HepG2 (cell line): ENCODE results near the gene POLR1H. TPM values are rescaled to one million over a fixed set of nuclear protein-coding genes. Genes with fewer than 3 reads are reported as not detected.

Source experiments
- ATF7 ChIP-seq, 2 experiments: fragments of 450-650 bp in 1 of 2; sonication (generic) in 1 of 2; formaldehyde crosslinking in 1 of 2; IDR thresholded peaks; 2 replicates each; pipeline versions ENCODE4 v1.4.0 to v1.6.1; 2016 to 2020; ENCODE audit warnings: antibody characterized with exemption in 1 of 2, mild to moderate bottlenecking in 1 of 2, missing genetic modification reagents in 1 of 2
- CTCF ChIP-seq: sonication (generic); formaldehyde crosslinking; IDR thresholded peaks from 2 replicates; pipeline ENCODE4 v1.5.0; 2020; ENCODE audit warnings: mild to moderate bottlenecking, missing genetic modification reagents, moderate library complexity
- ERF ChIP-seq: IDR thresholded peaks from 2 replicates; pipeline ENCODE4 v1.6.1; 2018; ENCODE audit warnings: missing biosample characterization, missing genetic modification reagents
- HOXA3 ChIP-seq: sonication (generic); formaldehyde crosslinking; IDR thresholded peaks from 2 replicates; pipeline ENCODE4 v1.5.0; 2020; ENCODE audit warnings: missing genetic modification reagents
- KDM2A ChIP-seq: sonication (generic); formaldehyde crosslinking; IDR thresholded peaks from 2 replicates; pipeline ENCODE4 v1.4.0; 2020; ENCODE audit warnings: low read depth, missing genetic modification reagents, borderline replicate concordance
- MTERF4 ChIP-seq: sonication (generic); formaldehyde crosslinking; IDR thresholded peaks from 2 replicates; pipeline ENCODE4 v1.8.0; 2023; ENCODE audit warnings: mild to moderate bottlenecking, missing genetic modification reagents
- NRL ChIP-seq: sonication (generic); formaldehyde crosslinking; IDR thresholded peaks from 2 replicates; pipeline ENCODE4 v1.5.0; 2020; ENCODE audit warnings: missing genetic modification reagents, mild to moderate bottlenecking, moderate library complexity, borderline replicate concordance
- PBX2 ChIP-seq: IDR thresholded peaks from 2 replicates; pipeline ENCODE4 v1.6.1; 2016; ENCODE audit warnings: control low read depth
- POLR2G ChIP-seq: fragments of 200-400 bp; formaldehyde crosslinking; IDR thresholded peaks from 2 replicates; pipeline ENCODE4 v1.6.1; 2018; ENCODE audit warnings: mild to moderate bottlenecking, low read depth, low read length, moderate library complexity
- SCMH1 ChIP-seq: sonication (generic); formaldehyde crosslinking; IDR thresholded peaks from 2 replicates; pipeline ENCODE4 v1.9.0; 2021; ENCODE audit warnings: missing genetic modification reagents, mild to moderate bottlenecking, borderline replicate concordance
- SMAD3 ChIP-seq: sonication (generic); formaldehyde crosslinking; IDR thresholded peaks from 2 replicates; pipeline ENCODE4 v1.4.0; 2020; ENCODE audit warnings: missing genetic modification reagents
- SP140L ChIP-seq: sonication (generic); formaldehyde crosslinking; IDR thresholded peaks from 2 replicates; pipeline ENCODE4 v1.4.0; 2020; ENCODE audit warnings: missing genetic modification reagents, borderline replicate concordance
- STAG1 ChIP-seq: sonication (generic); formaldehyde crosslinking; IDR thresholded peaks from 2 replicates; pipeline ENCODE4 v1.4.0; 2020; ENCODE audit warnings: missing genetic modification reagents
- TEAD3 ChIP-seq: optimal IDR thresholded peaks from 2 replicates; pipeline ENCODE3; 2016; ENCODE audit warnings: borderline replicate concordance
- TSC22D2 ChIP-seq: sonication (generic); formaldehyde crosslinking; IDR thresholded peaks from 2 replicates; pipeline ENCODE4 v1.5.1; 2020; ENCODE audit warnings: missing genetic modification reagents, mild to moderate bottlenecking, borderline replicate concordance
- ZFP37 ChIP-seq: sonication (generic); formaldehyde crosslinking; IDR thresholded peaks from 2 replicates; pipeline ENCODE4 v1.4.0; 2020; ENCODE audit warnings: missing genetic modification reagents, borderline replicate concordance
- ZNF383 ChIP-seq: sonication (generic); formaldehyde crosslinking; IDR thresholded peaks from 2 replicates; pipeline ENCODE4 v1.4.0; 2020; ENCODE audit warnings: missing genetic modification reagents, mild to moderate bottlenecking, borderline replicate concordance
- ZNF569 ChIP-seq: sonication (generic); formaldehyde crosslinking; IDR thresholded peaks from 2 replicates; pipeline ENCODE4 v1.5.0; 2020; ENCODE audit warnings: mild to moderate bottlenecking, missing genetic modification reagents, moderate library complexity, borderline replicate concordance
- ZNF572 ChIP-seq: sonication (generic); formaldehyde crosslinking; IDR thresholded peaks from 2 replicates; pipeline ENCODE4 v1.5.1; 2020; ENCODE audit warnings: mild to moderate bottlenecking, missing genetic modification reagents
- ZNF629 ChIP-seq: sonication (generic); formaldehyde crosslinking; conservative IDR thresholded peaks from 2 replicates; pipeline ENCODE4 v1.5.0; 2020; ENCODE audit warnings: missing genetic modification reagents
- ZNF674 ChIP-seq: sonication (generic); formaldehyde crosslinking; IDR thresholded peaks from 2 replicates; pipeline ENCODE4 v1.5.0; 2020; ENCODE audit warnings: low read depth, mild to moderate bottlenecking, missing genetic modification reagents
- ZNF766 ChIP-seq: sonication (generic); formaldehyde crosslinking; IDR thresholded peaks from 2 replicates; pipeline ENCODE4 v1.5.0; 2020; ENCODE audit warnings: missing genetic modification reagents, borderline replicate concordance
- ZNF883 ChIP-seq: sonication (generic); formaldehyde crosslinking; IDR thresholded peaks from 2 replicates; pipeline ENCODE4 v1.5.1; 2020; ENCODE audit warnings: mild to moderate bottlenecking, missing genetic modification reagents; ENCODE audit errors: not compliant biosample characterization
- ZSCAN9 ChIP-seq: IDR thresholded peaks from 2 replicates; pipeline ENCODE4 v1.6.1; 2016; ENCODE audit warnings: borderline replicate concordance
- polyA plus RNA-seq, 8 experiments: library from polyadenylated mRNA; depleted of rRNA in 3 of 8; stranded (reverse) in 7 of 8; unstranded in 1 of 8; fragments of >200 nt; fragmentation: Illumina TruSeq in 4 of 8; extraction: Trizol in 4 of 8; gene quantifications; 2 replicates each; pipeline versions ENCODE4 v1.2.1 to v1.2.3, GENCODE V29; 2011 to 2016; ENCODE audit warnings: low read depth in 4 of 8, missing spikeins in 1 of 8, mixed read lengths in 1 of 8; ENCODE audit not compliant: insufficient read depth in 1 of 8
- total RNA-seq, 5 experiments: library from RNA; depleted of rRNA; stranded (reverse); fragments of >200 nt; fragmentation: Illumina TruSeq; extraction: Trizol; gene quantifications; 2 replicates each; pipeline ENCODE4 v1.2.3, GENCODE V29; 2016; ENCODE audit warnings: low read depth in 1 of 5

POLR1H gene
- total and polyA plus RNA-seq, 2 of the 13 experiments (the other 11 are each of a cell fraction or from before 2014, with no cell fraction given), result 61.4 to 79.8 TPM

GRCh38 chr6:30013291-30013922 is 47.7 kb upstream of the POLR1H start (continued):
- TF ChIP-seq SCMH1 (CRISPR knock-in tag) (no peak), MTERF4 (no peak), CTCF (CRISPR knock-in tag) (peak; percentile 77), KDM2A (CRISPR knock-in tag) (peak; percentile 45; the same call in 1 of the 2 replicates), HOXA3 (CRISPR knock-in tag) (0 out of 2 replicates have a peak, but pooled peaks have one; percentile 21), ZNF383 (CRISPR knock-in tag) (no peak), ERF (CRISPR knock-in tag) (0 out of 2 replicates have a peak, but pooled peaks have one; percentile 27), POLR2G (no peak), ZSCAN9 (CRISPR knock-in tag) (0 out of 2 replicates have a peak, but pooled peaks have one; percentile 36), ZNF883 (peak; percentile 39), ZFP37 (CRISPR knock-in tag) (0 out of 2 replicates have a peak, but pooled peaks have one; percentile 28), STAG1 (CRISPR knock-in tag) (peak; percentile 92), ZNF766 (CRISPR knock-in tag) (no peak), NRL (no peak), TEAD3 (peak; percentile 6), ZNF569 (no peak), TSC22D2 (CRISPR knock-in tag) (no peak), ZNF674 (no peak), PBX2 (no peak), SP140L (CRISPR knock-in tag) (no peak), ATF7 (IDR thresholded peaks at IDR 0.05) (no peak), ATF7 (CRISPR knock-in tag; IDR thresholded peaks at IDR 0.05) (no peak), ZNF572 (0 out of 2 replicates have a peak, but pooled peaks have one; percentile 13), SMAD3 (0 out of 2 replicates have a peak, but pooled peaks have one; percentile 24), ZNF629 (CRISPR knock-in tag) (peak; percentile 63)
